Mammary epithelial cell (primary cell): ENCODE measurements around the gene FAM107B.

Experiments used
- EZH2 ChIP-seq: IDR thresholded peaks from 2 replicates; pipeline ENCODE4 v1.6.1; 2012; ENCODE audit warnings: low read length, inconsistent platforms, borderline replicate concordance
- TF ChIP-seq, protein P1 (sequence below), 2 donors: IDR thresholded peaks in 1 of 2; conservative IDR thresholded peaks in 1 of 2; 2 replicates each; pipeline ENCODE4 v1.5.1; 2011 to 2012; ENCODE audit warnings: inconsistent platforms in 2 of 2, low read length in 2 of 2, mild to moderate bottlenecking in 2 of 2, control low read depth in 1 of 2, low read depth in 1 of 2; ENCODE audit not compliant: insufficient read depth in 1 of 2; ENCODE audit errors: extremely low read depth in 1 of 2

GRCh38 chr10:14717552-14717951, 57.1 kb downstream of the FAM107B start:
- TF ChIP-seq, protein P1, sequence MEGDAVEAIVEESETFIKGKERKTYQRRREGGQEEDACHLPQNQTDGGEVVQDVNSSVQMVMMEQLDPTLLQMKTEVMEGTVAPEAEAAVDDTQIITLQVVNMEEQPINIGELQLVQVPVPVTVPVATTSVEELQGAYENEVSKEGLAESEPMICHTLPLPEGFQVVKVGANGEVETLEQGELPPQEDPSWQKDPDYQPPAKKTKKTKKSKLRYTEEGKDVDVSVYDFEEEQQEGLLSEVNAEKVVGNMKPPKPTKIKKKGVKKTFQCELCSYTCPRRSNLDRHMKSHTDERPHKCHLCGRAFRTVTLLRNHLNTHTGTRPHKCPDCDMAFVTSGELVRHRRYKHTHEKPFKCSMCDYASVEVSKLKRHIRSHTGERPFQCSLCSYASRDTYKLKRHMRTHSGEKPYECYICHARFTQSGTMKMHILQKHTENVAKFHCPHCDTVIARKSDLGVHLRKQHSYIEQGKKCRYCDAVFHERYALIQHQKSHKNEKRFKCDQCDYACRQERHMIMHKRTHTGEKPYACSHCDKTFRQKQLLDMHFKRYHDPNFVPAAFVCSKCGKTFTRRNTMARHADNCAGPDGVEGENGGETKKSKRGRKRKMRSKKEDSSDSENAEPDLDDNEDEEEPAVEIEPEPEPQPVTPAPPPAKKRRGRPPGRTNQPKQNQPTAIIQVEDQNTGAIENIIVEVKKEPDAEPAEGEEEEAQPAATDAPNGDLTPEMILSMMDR (conservative IDR thresholded peaks at IDR 0.05 in 1 of 2, IDR thresholded peaks at IDR 0.05 in 1 of 2; ENCODE audit: extremely low read depth in 1 of 2, insufficient read depth in 1 of 2, low read depth in 1 of 2, low read length in 2 of 2) = no peak
- no peak for TF ChIP-seq EZH2
